B cell (primary cell): ENCODE measurements around the gene TANGO6. TPM values are rescaled to one million over a fixed set of nuclear protein-coding genes. Genes with fewer than 3 reads are reported as not detected.

ENCODE experiments used
- ATAC-seq: fragments of 200-7000 bp; cut with Tn5 transposase; one replicate; pipeline ENCODE4 v1.10.0; 2021; ENCODE audit warnings: low read depth, mild to moderate bottlenecking, moderate number of reproducible peaks, moderate library complexity
- CTCF ChIA-PET: fragments of 350-600 bp; sonication (Branson Sonifier 250); formaldehyde crosslinking; loops from one replicate; lab custom pipeline; 2021; ENCODE audit warnings: antibody characterized with exemption, inconsistent platforms; lab: Charles Lee
- POLR2A ChIA-PET: fragments of 350-600 bp; sonication (Branson Sonifier 250); formaldehyde crosslinking; loops from one replicate; lab custom pipeline; 2021; ENCODE audit warnings: antibody characterized with exemption; lab: Charles Lee
- DNase-seq: peaks from one replicate; pipeline ENCODE4 v3.0.0; 2013
- H2AFZ ChIP-seq: 2 replicates; pipeline ENCODE4 v1.6.1; 2012; ENCODE audit warnings: mild to moderate bottlenecking, low read depth, low read length; ENCODE audit not compliant: insufficient read depth, poor library complexity, severe bottlenecking
- H3K27ac ChIP-seq, 2 donors: 1 replicate in 1 of 2; 2 replicates in 1 of 2; pipeline ENCODE4 v1.5.1; 2012 to 2013; ENCODE audit warnings: low read length in 2 of 2, mild to moderate bottlenecking in 2 of 2, moderate library complexity in 1 of 2
- H3K27me3 ChIP-seq, 4 experiments: fragments of 200-600 bp in 1 of 4; sonication (generic) in 1 of 4; replicated peaks in 1 of 4; 1 replicate in 2 of 4; 2 replicates in 2 of 4; pipeline versions ENCODE4 v1.6.1 to v1.7.0; 2013 to 2016; ENCODE audit warnings: low read length in 3 of 4, mild to moderate bottlenecking in 2 of 4, mixed read lengths in 1 of 4, moderate library complexity in 1 of 4; ENCODE audit not compliant: insufficient read depth in 4 of 4, control insufficient read depth in 3 of 4; ENCODE audit errors: control extremely low read depth in 1 of 4
- H3K36me3 ChIP-seq, 2 experiments: replicated peaks in 1 of 2; 1 replicate in 1 of 2; 2 replicates in 1 of 2; pipeline versions ENCODE4 v1.6.1 to v1.7.1; 2013; ENCODE audit warnings: low read length in 1 of 2; ENCODE audit not compliant: insufficient read depth in 2 of 2, control insufficient read depth in 1 of 2; ENCODE audit errors: control extremely low read depth in 1 of 2, extremely low read depth in 1 of 2
- H3K4me1 ChIP-seq, 2 donors: fragments of 200-600 bp in 1 of 2; sonication (generic) in 1 of 2; 1 replicate in 1 of 2; 2 replicates in 1 of 2; pipeline versions ENCODE4 v1.5.1 to v1.6.1; 2013 to 2017; ENCODE audit warnings: low read length in 2 of 2; ENCODE audit not compliant: control insufficient read depth in 2 of 2, insufficient read depth in 2 of 2
- H3K4me2 ChIP-seq: replicated peaks from 2 replicates; pipeline ENCODE3; 2012; ENCODE audit warnings: mild to moderate bottlenecking, low read depth, low read length; ENCODE audit not compliant: poor library complexity, severe bottlenecking
- H3K4me3 ChIP-seq, 5 experiments: fragments of 200-600 bp in 1 of 5; sonication (generic) in 1 of 5; 1 replicate in 3 of 5; 2 replicates in 2 of 5; pipeline versions ENCODE4 v1.5.1 to v1.7.0; 2011 to 2016; ENCODE audit warnings: low read length in 4 of 5, mild to moderate bottlenecking in 4 of 5, low read depth in 2 of 5, control low read depth in 1 of 5, moderate library complexity in 1 of 5; ENCODE audit not compliant: insufficient read depth in 1 of 5; ENCODE audit errors: control extremely low read depth in 1 of 5, extremely low read depth in 1 of 5
- H3K79me2 ChIP-seq: fragments of 200-600 bp; sonication (generic); one replicate; pipeline ENCODE4 v1.6.0; 2016; ENCODE audit warnings: low read length; ENCODE audit not compliant: control insufficient read depth, insufficient read depth
- H3K9ac ChIP-seq: fragments of 200-600 bp; sonication (generic); 2 replicates; pipeline ENCODE4 v1.6.1; 2017; ENCODE audit warnings: mild to moderate bottlenecking, low read length, moderate library complexity
- H3K9me3 ChIP-seq, 3 donors: one replicate each; pipeline versions ENCODE4 v1.6.1 to v1.7.1; 2013; ENCODE audit warnings: low read length in 2 of 3; ENCODE audit not compliant: control insufficient read depth in 2 of 3, insufficient read depth in 1 of 3; ENCODE audit errors: control extremely low read depth in 1 of 3
- H4K20me1 ChIP-seq: 2 replicates; pipeline ENCODE4 v1.6.0; 2012; ENCODE audit warnings: mild to moderate bottlenecking, low read length; ENCODE audit not compliant: insufficient read depth, control insufficient read depth, poor library complexity, severe bottlenecking
- H3K27ac Mint-ChIP-seq: one replicate; pipeline ENCODE4 v1.8.0; 2021; ENCODE audit warnings: mixed read lengths
- H3K27me3 Mint-ChIP-seq: one replicate; pipeline ENCODE4 v1.8.0; 2021; ENCODE audit warnings: mixed read lengths
- H3K4me1 Mint-ChIP-seq: one replicate; pipeline ENCODE4 v1.8.0; 2021; ENCODE audit warnings: mixed read lengths
- H3K4me3 Mint-ChIP-seq: one replicate; pipeline ENCODE4 v1.8.0; 2021; ENCODE audit warnings: mixed read lengths
- H3K9me3 Mint-ChIP-seq: one replicate; pipeline ENCODE4 v1.8.0; 2022; ENCODE audit warnings: mixed read lengths; ENCODE audit not compliant: insufficient read depth
- CTCF ChIP-seq: fragments of 200-600 bp; IDR thresholded peaks from one replicate; pipeline ENCODE4 v1.8.0; 2022; ENCODE audit warnings: antibody characterized with exemption, mild to moderate bottlenecking
- EZH2 ChIP-seq: IDR thresholded peaks from 2 replicates; pipeline ENCODE4 v1.6.1; 2012; ENCODE audit warnings: borderline replicate concordance, low read depth, mild to moderate bottlenecking, moderate library complexity, low read length; ENCODE audit not compliant: insufficient read depth, poor library complexity, severe bottlenecking
- WGBS: methylation state at CpG from one replicate; pipeline ENCODE4 v1.1.5; 2013; ENCODE audit warnings: missing lambda C conversion rate; ENCODE audit not compliant: insufficient coverage; 5-methylcytosine and 5-hydroxymethylcytosine counted together
- intact Hi-C: fragments of 100-400 bp; cut with micrococcal nuclease; formaldehyde crosslinking; loops from one replicate; pipeline ENCODE4 v1.10.0; 2022
- polyA plus RNA-seq: library from polyadenylated mRNA; depleted of rRNA; stranded (reverse); fragments of >200 nt; gene quantifications from 2 replicates; pipeline ENCODE4 v1.2.3, GENCODE V29; 2012
- total RNA-seq, 2 donors: library from RNA; stranded (reverse); fragments of 120-200 nt in 1 of 2; gene quantifications; 1 replicate in 1 of 2; 2 replicates in 1 of 2; pipeline versions ENCODE4 v1.2.3 to v1.2.4, GENCODE V29; 2013 to 2022

Gene TANGO6
- total and polyA plus RNA-seq, 2 donors (not counting 1 experiment from before 2014, with no cell fraction given): 8.0 to 42.8 TPM

DNA sequence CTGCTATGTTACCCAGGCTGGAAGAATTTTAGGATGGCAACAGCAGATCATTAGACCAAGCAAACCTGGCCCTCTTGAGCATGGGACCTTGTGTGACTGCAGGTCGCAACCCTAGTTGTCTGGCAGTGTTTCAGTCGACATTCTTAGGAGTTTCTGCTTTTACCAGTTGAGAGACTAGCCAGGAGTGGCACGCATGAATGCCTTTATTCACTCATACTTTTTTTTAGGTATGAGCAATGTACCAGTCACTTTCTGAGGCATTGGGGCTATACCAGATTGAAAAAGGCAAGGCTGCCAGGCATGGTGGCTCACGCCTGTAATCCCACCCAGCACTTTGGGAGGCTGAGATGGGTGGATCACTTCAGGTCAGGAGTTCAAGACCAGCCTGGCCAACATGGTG, 233.9 kb downstream of the TANGO6 start:
- H3K9ac ChIP-seq: no peak overlapping the region
- H3K4me1 Mint-ChIP-seq: no peaks in the 10 kb centered on the region
- H3K4me1 ChIP-seq: no peaks in the 10 kb centered on the region
- no peak overlapping the region for H2AFZ ChIP-seq
- intact Hi-C loops: no loop called here
- DNase-seq: no peak
- H3K27ac ChIP-seq: no peak overlapping the region
- no peak overlapping the region for H3K4me3 Mint-ChIP-seq
- ChIA-PET POLR2A (no interaction called here), CTCF (no interaction called here)
- H3K4me3 ChIP-seq: no peak overlapping the region
- no peak overlapping the region for H3K27ac Mint-ChIP-seq
- no peaks in the 10 kb centered on the region for H4K20me1 ChIP-seq
- no peaks in the 10 kb centered on the region for H3K9me3 Mint-ChIP-seq
- no peaks in the 10 kb centered on the region for H3K9me3 ChIP-seq
- peaks cover 0 to 2% of the 10 kb centered on the region in 2 experiments for H3K36me3 ChIP-seq
- H3K27me3 ChIP-seq: no peaks in the 10 kb centered on the region
- no peaks in the 10 kb centered on the region for H3K27me3 Mint-ChIP-seq
- TF ChIP-seq CTCF: no peak
- TF ChIP-seq EZH2: no peak
- WGBS: 93% methylated on average over 3 of the region's 4 CpGs
- no peak overlapping the region for H3K4me2 ChIP-seq
- no peak for ATAC-seq
- no peaks in the 10 kb centered on the region for H3K79me2 ChIP-seq

DNA sequence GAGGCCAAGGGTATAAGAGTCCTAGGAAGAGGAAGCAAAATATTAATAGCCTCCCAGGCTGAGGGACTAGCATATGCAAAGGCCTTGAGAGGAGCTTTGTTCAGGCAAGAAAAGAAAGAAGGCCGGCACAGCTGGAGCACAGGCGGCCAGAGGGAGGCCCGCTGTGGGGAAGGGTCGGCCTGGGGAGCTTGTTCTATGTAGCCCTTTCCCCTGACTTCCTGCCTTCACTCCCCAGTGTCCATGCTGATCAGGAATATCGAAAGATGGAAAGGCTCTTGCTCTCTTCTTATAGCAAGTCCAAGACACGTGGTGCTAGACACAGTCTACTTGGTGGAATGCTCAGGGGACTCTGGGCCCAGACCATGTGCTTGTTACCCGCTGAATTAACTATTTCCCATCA, 234.7 kb downstream of the TANGO6 start:
- Histone ChIP-seq H3K79me2 (no peaks in the 10 kb centered on the region), H3K9me3 (no peaks in the 10 kb centered on the region), H2AFZ (no peak overlapping the region), H3K4me2 (no peak overlapping the region), H3K9ac (no peak overlapping the region), H3K4me1 (no peaks in the 10 kb centered on the region), H3K4me3 (no peak overlapping the region), H4K20me1 (no peaks in the 10 kb centered on the region), H3K36me3 (peaks cover 0 to 2% of the 10 kb centered on the region in 2 experiments), H3K27me3 (no peaks in the 10 kb centered on the region), H3K27ac (no peak overlapping the region)
- intact Hi-C loops: no loop called here
- no peak for DNase-seq
- no peaks in the 10 kb centered on the region for H3K4me1 Mint-ChIP-seq
- TF ChIP-seq EZH2 (no peak), CTCF (no peak)
- ATAC-seq: no peak
- ChIA-PET POLR2A (no interaction called here), CTCF (no interaction called here)
- no peak overlapping the region for H3K4me3 Mint-ChIP-seq
- H3K27ac Mint-ChIP-seq: no peak overlapping the region
- H3K9me3 Mint-ChIP-seq: no peaks in the 10 kb centered on the region
- 96% methylated on average over 7 of the region's 7 CpGs for WGBS
- H3K27me3 Mint-ChIP-seq: no peaks in the 10 kb centered on the region
